GM21529 (cell line): ENCODE data around the gene BCO1.

Source experiments
- ATAC-seq: cut with Tn5 transposase; IDR thresholded peaks from one replicate; pipeline ENCODE4 v1.9.1; 2021; ENCODE audit not compliant: unreplicated experiment

The BCO1 gene

DNA sequence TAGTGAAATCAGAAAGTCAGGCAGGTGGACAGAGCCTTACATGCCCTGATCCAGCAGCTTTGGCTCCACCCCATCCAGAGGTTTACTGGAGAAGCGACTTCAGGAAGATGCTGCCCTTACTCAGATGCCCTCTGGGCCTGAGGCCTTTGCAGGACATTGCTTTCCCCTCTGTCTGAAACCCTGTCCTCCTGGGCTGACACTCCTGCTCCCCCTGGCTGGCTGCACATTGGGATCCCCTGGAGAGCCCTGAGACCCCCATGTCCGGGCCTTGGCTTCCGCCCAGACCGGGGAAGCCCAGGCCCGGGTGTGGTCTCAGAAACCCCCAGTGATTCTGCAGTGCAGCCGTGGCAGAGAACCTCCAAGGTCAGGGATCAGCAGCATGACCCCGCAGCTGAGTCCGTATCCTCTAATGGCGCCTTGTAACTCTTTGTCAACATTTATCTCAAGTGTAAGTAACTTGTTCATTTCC lies 36.6 kb downstream of the BCO1 start:
- ATAC-seq = no peak

DNA sequence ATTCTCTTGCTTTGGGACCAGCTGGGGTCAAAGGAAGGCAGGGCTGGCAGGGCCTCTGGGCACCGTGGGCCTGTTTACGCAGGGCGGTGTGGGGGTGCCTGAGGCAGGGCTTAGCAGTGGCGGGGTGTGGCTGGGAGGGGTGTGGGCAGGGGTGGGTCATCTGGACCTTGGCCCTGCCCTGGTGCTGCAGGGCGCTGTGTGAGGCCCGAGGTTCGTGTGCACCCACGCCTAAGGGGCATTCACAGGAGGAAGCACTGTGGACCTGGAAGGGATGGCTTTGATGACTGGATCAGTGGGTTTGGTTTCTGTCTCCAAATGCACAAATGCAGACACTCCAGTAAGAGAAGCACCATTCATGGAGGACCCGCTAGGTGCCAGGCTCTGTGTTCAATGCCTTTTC lies 37.3 kb downstream of the BCO1 start:
- ATAC-seq = no peak

- no peak for ATAC-seq
Observed at GRCh38 chr16:81276323-81276722, 37.8 kb downstream of the BCO1 start.

DNA sequence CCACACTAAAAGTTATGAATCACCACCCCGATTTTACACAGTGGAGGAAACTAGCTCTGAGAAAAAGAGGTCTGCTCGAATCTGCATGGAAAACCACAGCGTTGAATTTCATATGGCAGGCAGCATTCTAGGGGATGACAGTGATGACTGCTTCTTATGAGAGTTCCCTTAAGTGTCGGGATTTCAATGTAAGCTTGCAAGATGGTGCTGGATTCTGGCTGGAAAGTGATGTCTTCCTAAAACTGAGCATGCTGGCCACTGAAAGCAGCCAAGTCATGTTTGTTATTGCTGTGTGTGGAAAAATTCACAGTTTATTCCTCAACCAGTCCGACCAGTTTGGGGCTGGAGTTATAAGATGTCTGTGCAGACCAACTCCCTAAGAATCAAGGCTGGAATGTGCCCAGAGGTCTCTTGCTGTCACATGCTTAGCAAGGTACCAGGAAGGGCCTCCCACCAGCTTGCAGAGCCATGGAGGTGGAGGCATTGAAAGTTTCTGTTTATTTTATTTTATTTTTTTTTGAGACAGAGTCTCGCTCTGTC lies 39.1 kb downstream of the BCO1 start:
- no peak for ATAC-seq

- ATAC-seq = no peak
Observed at GRCh38 chr16:81278526-81278925, 40.0 kb downstream of the BCO1 start.

- ATAC-seq = no peak
Observed at GRCh38 chr16:81279392-81279791, 40.9 kb downstream of the BCO1 start.

DNA sequence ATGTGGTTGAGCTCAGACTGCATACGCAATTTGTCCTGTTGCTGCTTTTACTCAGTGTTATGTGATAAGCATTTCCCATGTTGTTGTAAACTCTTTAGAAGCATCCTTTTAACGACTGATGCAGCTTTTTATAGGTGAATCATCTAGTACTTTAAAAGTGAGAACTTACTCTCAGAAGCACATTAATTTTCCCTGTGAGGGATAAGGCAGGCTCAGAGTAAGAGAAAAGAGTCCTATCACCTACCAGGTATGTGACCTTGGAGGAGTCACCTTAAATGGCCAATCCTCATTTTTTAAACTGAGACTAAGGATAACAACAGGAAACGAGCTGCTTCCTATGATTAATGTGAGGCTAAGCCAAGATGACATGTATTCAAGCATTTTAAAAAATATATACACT lies 41.9 kb downstream of the BCO1 start:
- ATAC-seq = no peak

DNA sequence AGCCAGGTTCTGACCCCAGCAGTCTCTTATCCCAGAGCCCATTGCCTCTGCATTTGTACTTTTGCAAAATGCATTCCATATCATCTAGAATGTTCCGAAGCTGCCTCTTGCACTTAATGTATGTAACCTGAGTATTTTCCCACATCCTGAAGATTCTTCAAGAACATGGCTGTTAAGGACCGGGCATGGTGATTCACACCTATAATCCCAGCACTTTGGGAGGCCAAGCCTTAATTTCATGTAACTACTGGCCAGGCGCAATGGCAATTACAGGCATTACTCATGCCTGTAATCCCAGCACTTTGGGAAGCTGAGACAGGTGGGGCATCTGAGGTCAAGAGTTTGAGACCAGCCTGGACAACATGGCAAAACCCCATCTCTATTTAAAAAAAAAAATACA lies 44.6 kb downstream of the BCO1 start:
- no peak for ATAC-seq

DNA sequence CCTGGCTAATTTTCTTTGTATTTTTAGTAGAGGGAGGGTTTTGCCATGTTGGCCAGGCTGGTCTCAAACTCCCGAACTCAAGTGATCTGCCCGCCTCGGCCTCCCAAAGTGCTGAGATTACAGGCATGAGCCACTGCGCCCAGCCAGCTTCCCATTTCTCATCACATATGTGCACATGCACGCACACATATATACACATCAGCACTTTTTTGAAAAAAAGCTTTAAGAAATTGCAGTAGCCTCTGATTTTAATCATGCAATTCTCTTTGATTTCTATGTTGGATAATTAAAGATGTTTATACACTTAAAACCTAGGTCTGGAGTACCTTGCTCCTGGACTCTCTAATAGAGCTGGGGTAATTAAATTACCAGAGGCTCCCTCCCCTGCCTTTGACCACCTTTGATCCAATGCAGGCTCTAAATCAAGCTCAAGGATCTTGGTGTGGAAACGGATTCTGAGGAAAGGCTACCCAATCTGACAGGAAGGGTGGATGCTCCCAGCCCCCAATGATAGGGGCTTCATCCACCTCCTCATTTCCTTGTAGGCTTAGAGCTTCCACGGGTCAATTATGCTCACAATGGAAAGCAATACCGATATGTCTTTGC lies 46.6 kb downstream of the BCO1 start:
- no peak for ATAC-seq

DNA sequence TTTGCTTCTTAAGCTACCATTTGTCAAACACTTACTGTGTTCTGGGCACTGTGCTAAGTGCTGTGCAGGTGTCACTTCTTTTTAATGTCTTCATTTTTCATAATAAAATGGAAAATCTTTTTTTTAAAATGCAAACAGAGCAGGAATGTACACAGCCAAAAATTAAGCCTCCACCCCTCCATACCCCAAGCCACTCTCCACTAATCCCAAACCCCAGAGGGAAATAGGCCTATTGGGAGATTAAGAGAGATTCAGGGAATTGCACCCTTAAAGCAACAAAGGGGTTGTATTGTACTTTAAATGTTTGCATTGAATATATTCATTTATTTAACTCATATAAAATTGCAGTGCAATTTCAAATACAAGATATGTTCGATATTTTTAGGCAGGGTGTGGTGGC lies 47.7 kb downstream of the BCO1 start:
- ATAC-seq = no peak

DNA sequence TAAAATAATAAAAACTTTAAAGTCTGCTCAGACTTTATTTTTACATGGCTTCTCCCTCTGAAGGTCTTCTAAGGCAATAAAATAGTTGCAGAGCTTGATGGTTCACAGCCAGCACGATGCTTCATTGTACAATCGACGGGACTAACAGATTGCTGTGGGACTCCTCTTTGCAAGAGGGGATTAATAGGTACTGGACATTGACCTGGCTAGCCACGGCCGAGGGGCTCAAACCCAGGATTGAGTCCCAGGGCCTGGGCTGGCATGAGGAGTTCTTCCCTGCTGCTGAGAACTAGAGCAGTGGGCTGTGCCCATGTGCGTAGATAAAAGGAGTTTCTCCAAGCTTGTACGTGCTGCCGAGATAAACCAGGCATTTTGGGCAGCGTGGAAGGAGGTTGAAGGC lies 52.6 kb downstream of the BCO1 start:
- no peak for ATAC-seq

DNA sequence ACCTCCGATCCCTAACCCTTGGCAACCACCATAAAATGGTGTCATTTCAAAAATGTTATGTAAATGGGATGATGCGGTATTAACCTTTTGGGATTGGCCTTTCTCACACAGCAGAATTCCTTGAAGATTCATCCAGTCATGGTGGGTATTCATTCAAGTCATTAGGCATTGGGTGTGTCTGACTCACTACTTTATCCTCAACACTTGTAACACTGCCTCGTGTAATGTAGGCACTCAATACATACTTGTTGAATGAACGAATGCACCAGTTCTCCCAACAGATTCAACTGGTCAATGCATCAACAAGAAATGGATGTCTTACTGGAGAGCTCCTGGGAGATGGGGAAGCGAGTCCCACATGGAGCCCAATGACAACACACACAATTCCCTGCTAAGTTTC lies 54.4 kb downstream of the BCO1 start:
- ATAC-seq = no peak

GRCh38 chr16:81293909-81294802 lies 55.7 kb downstream of the BCO1 start:
- ATAC-seq = no peak

GRCh38 chr16:81296631-81297030 lies 58.1 kb downstream of the BCO1 start:
- ATAC-seq = no peak

GRCh38 chr16:81307770-81308169 lies 69.3 kb downstream of the BCO1 start:
- ATAC-seq = no peak

DNA sequence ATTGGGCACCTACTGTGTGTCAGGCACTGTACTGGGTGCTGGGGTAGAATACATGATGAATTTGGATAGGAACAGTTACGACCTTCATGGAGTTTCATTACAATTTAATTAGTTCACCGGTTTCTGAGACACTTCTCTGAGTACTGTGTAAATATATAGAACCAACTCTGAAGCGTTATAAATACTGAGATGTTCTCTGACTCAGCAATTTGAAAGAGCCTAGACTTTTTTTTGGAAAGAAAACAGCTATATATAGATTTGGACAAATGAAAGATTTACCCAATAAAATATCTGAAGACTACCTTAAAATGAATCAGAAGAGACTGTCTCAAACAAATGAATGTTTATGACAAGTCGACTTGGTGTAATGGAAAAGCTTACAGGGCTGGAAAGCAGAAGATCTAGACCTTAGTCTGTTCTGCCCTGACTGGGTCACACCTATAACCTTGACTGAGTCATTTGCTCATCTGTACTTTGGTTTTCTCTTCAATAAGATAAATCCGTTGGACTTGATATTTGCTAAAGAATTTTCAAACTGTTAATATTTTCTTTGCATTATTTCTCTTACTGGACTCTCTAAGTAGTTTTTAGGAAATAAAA lies 71.7 kb downstream of the BCO1 start:
- no peak for ATAC-seq

DNA sequence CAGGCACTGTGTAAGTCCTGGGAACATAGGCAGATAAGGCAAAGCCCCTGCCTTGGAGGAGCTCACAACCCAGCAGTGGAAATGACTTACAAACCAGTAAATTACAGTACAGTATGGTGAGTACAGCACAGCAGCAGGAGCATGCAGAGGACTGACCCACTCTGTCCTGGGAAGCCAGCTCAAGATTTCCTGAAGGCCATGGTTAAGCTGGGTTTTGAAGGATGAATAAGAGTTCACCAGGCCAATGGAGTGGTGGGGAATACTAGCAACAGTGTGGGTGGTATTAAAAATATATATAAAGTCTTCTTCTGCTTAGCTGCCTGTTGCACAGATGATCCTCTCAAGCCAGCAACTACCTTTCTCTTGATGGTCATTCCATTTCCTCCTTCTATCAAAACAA lies 73.3 kb downstream of the BCO1 start:
- ATAC-seq = no peak

DNA sequence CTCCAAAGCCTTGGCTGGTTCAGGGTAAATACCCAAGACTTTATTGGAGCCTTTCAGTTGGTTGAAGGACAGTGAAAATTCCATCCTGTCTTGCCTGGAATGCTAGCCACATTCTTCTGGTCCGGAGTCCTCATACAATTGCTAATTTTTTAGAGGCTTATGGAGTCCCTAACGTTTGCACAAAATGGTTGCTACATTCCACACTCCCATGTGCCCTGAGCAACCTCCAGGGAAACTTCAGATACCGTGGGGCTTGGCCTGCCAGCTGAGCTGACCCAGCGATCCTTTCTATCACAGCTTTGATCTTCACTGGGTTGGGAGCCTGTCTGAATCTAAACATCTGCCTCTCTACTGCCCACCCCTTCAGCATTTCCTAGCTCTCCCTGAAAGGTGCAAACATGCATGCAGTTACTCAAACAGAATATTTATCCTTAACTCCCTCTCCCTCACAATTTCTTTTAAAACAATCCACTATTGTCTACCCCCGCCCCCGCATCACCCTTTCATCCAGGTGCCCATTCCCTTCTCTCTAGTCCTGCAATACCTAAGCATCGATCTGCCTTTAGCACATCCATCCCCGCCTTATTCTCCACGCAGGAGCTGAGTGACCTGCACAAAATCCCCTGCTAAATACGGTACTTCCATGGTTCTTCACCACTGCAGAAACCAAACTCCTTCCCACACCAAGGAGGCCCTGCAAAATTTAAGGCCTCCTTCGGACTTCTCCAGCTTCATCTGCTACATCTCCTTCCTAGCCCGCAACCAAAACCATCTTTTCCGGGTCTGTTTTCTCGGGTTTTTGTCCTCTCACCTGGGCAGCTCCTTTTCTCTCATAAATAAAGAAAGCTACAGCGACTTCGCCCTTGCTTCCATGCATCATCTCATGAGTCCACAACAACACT lies 75.5 kb downstream of the BCO1 start:
- ATAC-seq = no peak

- ATAC-seq = peak; percentile 96
Observed at GRCh38 chr16:81314603-81315270, 76.2 kb downstream of the BCO1 start, which contains the start of gene GAN. Gene GAN (plus strand): TSS chr16:81314962. CDS start chr16:81315114, 152 bp downstream.
